HPDE6-E6E7 (cell line): ENCODE results near the gene IL12RB1.

Experiments
- DNase-seq: peaks from one replicate; pipeline ENCODE4 v3.0.0; 2011; ENCODE audit warnings: missing footprints; ENCODE audit errors: extremely low spot score

Gene IL12RB1

DNA sequence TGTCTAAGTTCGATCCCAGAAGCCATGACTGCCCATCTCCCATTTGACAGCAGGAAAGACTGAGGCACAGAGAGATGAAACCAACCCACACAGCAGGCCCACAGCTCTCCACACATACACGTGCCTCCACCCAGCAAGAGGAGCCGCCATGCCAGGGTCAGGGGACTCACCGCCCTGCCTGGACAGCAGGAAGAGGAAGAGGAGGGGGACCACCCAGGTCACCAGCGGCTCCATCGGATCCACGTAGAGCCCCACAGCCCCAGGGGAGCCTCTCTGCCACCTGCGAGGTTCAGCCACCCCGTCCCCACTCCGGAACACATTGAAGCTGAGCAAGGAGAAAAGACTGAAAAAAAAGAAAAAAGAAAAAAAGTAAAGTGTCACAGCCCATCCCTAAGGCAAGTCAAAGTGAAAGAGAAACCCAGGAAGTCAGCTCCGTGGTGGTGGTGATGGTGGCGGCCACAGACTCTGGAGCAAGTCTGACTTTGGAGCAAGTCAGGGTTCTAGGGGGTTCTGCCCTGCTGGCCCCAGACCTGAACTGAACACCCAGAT is at the start of gene IL12RB1:
Gene IL12RB1, minus strand, starts transcription at position 345 of the 549 bp plus-strand sequence. Its CDS starts 111 bp downstream, at position 234.
- DNase-seq: no peak

DNA sequence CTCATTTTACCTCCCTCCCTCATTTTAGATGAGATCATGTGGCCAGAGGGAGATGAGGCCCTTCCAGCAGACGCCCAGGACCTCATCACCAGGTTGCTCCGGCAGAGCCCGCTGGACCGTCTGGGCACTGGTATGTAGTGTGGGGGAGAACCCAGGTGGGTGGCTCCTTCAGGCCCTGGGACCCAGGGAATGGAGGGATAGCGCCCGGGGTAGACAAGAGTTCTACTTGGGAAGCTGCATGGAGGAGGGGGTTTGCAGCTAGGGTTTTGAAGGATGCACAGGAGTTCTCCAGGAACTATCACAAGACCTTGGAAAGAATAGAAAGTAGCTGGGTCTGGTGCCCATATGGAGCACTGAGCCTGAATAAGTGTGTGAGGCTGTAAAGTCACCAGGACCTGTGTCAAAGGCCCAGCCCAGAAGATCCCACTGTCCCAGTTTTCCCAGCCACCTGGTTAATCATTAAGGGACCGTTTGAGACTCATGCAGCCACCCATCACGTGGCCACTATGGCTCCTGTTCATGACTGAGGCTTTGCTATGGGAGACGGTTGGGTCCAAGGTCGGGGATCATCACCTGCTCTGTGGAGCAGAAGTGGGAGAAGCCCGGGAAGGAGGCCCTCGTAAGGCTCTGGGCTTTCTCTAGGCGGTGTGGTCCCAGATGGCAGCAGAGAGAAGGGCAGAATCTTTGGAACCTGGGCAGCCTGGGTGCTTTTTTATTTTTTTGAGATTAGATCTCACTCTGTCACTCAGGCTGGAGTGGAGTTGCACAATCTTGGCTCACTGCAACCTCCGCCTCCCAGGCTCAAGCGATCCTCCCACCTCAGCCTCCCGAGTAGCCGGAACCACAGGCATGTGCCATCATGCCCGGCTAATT is 49.2 kb upstream of the IL12RB1 start:
- no peak for DNase-seq

- DNase-seq: no peak
Measured at GRCh38 chr19:18131841-18132596, 45.3 kb upstream of the IL12RB1 start.

DNA sequence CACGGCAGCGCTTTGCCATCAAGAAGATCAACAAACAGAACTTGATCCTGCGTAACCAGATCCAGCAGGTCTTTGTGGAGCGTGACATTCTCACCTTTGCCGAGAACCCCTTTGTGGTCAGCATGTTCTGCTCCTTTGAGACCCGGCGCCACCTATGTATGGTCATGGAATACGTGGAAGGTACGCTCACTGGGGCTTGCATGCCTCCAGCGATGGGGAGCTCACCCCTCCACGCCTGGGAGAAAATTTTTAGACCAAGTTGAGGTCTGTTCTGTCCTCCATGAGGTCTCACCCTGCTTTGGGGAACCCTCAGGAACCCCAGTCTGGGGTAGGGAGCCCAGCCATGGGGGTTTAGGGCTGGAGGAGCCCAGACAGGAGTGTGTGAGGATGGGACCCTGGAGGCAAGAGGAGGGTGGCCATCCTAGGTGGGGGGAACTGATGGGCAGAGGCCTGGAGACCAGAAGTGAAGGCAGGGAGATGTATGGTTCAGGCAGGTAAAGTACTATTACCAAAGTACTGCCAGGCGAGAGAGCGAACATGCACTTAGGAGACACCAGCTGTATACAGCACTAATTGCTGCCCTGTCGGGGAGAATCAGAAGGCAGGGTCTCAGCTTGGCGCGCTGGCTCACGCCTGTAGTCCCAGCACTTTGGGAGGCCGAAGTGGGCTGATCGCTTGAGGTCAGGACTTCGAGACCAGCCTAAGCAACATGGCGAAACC is 43.9 kb upstream of the IL12RB1 start:
- DNase-seq: no peak

GRCh38 chr19:18128805-18129204 is 42.1 kb upstream of the IL12RB1 start:
- no peak for DNase-seq

DNA sequence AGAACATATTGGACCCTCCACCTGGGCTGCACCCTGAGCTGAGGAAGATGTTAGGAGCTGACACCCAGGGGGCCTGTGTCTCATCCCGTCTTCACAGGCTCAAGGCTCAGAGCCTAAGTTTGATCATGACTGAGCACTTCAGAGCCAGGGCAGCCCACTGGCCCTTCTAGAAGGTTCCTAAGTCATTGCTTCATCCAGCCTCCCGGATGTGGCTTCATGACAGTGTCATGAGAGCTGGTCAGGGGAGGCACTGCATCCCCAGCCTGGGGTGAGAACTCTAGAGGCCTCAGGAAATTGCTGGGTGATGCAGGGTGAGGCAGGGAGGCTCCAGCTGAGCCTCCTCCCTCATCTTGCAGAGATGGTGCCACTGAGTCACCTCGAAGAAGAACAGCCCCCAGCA is 41.3 kb upstream of the IL12RB1 start:
- DNase-seq: no peak

DNA sequence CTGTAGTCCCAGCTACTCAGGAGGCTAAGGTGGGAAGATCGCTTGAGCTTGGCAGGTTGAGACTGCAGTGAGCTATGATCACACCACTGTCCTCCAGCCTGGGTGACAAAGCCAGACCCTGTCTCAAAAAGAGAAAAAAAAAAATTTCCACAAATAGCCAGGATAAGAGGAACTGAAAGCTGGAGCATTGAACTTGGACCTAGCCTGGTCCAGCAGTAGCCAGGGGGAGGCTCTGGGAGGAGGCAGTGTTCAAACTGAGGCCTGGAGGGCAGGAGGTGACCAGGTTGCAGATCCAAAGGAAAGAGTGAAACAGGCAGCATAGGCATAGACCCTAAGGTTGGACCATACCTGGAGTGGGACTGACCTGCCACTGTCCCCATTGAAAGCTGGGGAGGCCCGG is 39.4 kb upstream of the IL12RB1 start:
- DNase-seq: no peak

GRCh38 chr19:18123819-18124218 is 37.1 kb upstream of the IL12RB1 start:
- DNase-seq: no peak

DNA sequence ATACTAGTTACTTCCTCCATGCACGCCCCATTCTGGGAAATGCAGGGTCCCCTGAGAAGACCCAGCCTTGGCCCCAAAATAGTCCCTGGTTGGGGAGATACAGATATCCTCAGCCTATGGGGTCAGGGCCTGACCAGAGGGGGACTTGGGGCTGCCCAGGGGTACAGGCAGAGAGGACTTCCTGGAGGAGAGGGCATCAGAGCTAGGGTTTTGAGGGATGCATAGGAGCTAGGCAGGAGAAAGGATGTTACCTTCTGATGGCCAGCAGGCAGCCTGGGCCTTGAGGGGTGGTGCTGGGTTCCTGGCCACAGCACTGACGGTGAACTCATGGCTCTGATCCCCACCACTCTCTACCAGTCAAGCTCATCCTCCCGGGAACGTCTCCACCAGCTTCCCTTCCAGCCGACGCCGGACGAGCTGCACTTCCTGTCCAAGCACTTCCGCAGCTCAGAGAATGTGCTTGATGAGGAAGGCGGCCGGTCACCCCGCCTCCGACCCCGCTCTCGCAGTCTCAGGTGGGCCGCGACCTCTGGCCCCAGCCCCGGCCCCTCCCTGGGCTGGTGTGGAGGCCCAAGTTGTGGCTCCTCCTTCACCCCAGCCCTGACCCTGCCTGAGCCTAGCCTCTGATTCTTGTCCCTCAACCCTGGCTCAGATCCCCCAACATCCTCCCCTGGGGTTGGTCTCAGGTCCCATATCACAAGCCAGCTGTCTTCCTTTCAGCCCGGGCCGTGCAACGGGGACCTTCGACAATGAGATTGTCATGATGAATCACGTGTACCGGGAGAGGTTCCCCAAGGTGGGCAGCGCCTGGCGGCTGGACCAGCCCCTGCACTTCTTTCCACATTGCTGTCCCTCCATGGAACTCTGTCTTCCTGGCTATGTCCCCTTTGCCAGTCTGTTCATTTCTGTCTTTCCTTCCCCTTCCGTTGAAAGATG is 36.4 kb upstream of the IL12RB1 start:
- DNase-seq: no peak

DNA sequence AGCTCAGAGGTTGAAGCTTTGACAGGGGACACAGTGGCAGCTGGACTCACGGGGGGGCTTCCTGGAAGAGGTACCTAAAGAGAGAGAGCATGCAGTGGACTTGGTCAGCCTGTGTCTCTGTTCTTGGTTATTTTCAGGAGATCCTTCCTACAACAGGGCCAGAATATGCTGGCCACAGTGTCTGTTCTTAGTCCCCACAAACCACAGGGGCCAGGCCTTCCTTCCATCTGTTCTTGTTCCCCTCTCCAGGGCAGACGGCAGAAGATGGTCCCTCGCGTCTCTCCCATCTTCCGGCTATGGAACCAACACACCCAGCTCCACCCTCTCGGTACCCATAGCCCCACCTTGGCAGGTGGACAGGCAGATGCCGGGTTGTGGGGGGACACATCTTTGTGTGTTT is 35.7 kb upstream of the IL12RB1 start:
- DNase-seq: no peak

DNA sequence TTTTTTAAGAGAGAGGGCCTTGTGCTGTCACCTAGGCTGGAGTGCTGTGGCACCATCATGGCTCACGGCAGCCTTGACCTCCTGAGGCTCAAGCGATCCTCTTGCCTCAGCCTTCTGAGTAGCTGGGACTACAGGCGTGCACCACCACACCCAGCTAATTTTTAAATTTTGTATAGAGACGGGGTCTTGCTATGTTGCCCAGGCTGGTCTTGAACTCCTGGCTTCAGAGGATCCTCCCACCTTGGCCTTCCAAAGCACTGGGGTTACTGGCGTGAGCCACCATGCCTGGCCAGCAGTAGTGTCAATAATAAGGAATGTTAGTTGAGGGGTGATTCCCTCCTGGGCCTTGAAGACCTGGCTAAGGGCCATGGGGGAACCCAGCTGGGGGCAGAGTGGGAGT is 34.4 kb upstream of the IL12RB1 start:
- no peak for DNase-seq

GRCh38 chr19:18120127-18120526 is 33.4 kb upstream of the IL12RB1 start:
- no peak for DNase-seq

- no peak for DNase-seq
Measured at GRCh38 chr19:18119717-18120105, 33.0 kb upstream of the IL12RB1 start.

DNA sequence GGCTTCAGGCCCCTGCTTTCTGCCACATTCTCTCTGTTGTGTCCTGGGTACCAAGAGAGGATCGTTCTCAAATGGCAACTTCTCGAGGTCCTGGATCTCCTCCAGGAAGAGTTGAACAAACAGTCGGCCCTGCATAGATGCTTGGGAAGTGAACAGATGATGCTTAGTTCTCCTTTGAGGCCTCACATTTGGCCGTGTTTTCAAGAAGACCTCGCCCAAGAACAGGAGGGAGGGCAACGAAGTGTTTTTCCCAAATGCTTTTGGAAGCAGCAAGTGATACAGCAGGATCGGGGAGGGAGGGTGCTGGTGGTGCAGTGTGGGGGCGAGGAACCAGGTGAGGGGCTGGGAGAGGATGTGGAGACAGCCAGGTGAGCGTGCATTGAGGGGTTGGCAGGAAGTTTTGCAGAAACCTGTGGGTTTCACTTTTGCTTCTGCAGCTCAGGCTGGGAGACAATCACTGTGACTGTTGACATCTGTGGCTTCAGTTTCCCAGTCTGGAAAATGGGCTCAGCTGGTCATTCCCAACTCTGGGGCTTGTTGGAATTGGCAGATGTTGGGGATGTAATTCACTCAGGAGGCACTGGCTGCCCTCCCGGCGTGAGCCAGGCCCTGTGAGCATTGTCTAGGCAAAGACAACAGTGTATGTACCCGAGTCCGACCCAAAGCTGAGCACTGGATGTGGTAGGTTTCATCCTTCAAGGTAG is 32.4 kb upstream of the IL12RB1 start:
- DNase-seq: no peak

DNA sequence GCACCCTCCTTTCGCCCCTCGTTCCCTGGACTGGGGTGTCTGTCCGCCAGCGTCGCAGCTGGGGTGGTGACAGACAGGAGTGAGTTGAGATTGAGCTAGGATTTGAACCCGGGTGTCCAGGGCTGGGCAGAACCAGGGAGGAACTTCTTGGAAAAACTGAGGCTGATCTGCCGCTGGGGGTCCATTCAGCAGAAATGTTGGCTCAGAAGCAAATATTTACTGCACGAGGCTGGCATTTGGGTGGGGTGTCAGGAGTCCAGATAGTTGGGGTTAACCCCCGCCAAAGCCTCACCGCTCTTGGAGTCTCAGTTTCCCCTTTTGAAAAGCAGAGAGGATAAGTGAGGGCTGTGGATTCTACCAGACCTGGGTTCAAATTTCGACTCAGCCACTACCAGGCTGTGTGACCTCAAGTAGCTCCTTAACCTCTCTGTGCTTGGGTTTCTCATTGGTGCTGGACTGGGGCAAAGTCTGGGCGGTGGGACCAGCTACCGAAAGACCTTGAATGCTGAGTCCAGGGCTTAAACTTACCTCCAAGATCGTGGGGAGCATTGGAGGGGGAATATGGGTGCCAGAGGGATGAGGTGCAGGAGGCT is 31.8 kb upstream of the IL12RB1 start:
- DNase-seq: no peak

DNA sequence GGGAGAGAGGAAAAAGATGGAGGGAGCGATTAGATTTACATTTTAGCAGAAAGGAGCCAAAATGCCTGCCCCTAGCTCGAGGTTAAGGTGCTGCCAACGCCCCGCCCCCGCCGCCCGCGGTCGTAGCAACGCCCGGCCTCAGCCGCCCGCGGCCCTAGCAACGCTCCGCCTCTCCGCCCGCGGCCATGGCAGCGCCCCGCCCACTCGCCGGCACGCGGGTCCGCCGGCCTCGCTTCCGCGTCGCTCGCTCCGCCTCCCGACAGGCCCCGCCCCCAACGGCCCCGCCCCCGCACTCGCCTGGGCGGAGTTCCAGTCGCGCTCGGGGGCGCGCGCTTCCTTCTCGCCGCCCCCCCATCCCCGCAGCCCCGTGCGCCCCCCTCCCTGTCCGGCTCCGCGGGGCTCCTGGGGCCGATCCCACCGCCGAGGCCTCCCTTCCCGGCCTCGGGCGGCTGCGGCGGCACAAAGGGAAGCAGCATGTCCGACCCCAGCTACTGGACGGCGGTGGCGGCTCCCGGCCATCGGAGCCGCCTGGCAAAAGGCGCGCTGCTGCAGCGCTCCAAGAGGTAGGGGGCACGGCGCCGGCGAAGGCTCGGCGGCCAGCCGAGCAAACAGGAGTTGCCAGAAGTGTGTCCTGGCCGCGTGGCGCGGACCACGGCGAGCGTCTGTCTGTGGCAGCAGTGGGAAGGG is 31.1 kb upstream of the IL12RB1 start:
- peak; percentile 74 for DNase-seq

DNA sequence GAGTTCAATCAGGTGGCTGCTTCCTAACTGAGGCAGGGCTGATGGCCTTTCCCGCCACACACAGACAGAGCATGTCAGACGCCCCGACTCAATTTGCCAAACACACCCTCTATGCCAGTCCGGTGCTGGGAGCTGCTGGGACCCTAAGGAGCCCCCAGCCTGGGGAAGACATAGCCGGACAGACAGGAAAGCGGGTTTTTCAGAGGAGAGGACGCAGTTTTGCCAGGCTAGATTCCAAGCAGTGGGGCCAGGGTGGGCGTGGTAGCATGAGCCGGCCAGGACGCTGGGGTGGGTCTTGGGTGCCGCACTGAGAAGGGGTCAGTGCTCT is 30.6 kb upstream of the IL12RB1 start:
- DNase-seq: no peak

- no peak for DNase-seq
Measured at GRCh38 chr19:18114483-18114882, 27.7 kb upstream of the IL12RB1 start.

DNA sequence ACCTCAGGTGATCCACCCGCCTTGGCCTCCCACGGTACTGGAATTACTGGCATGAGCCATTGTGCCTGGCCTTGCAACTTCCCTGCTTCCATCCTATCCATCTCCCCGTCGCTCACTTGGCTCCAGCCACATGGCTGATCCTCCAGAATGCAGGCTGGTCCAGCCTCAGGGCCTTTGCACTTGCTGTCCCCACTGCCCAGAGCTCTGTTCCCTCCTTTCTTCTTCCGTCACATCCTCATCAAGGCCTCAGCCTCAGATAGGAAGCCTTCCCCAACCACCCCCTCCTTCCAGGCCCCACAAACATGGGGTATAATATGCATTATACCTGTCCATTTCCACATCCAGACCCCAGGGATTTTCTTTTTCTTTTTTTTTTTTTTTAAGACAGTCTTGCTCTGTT is 27.1 kb upstream of the IL12RB1 start:
- no peak for DNase-seq
